Esophagus muscularis mucosa (tissue), 4 donors: Measurements from ENCODE around the gene ABTB2.

Experiments used
- EP300 ChIP-seq: sonication (generic); formaldehyde crosslinking; IDR thresholded peaks from one replicate; pipeline ENCODE4 v1.6.1; 2017; ENCODE audit warnings: antibody characterized with exemption
- POLR2A ChIP-seq: fragments of 450-650 bp; IDR thresholded peaks from one replicate; pipeline ENCODE4 v1.6.1; 2017; ENCODE audit warnings: antibody characterized with exemption, moderate library complexity, mild to moderate bottlenecking, low read depth
- POLR2AphosphoS5 ChIP-seq, 2 donors: sonication (generic); formaldehyde crosslinking; IDR thresholded peaks; one replicate each; pipeline ENCODE4 v1.6.1; 2017; ENCODE audit warnings: antibody characterized with exemption in 2 of 2
- TF ChIP-seq, protein P1 (sequence below), 3 experiments: fragments of 200-600 bp in 2 of 3; fragments of 450-650 bp in 1 of 3; sonication (generic) in 2 of 3; IDR thresholded peaks; one replicate each; pipeline ENCODE4 v1.5.1; 2017 to 2019; ENCODE audit warnings: antibody characterized with exemption in 3 of 3, mild to moderate bottlenecking in 2 of 3, moderate library complexity in 1 of 3

DNA sequence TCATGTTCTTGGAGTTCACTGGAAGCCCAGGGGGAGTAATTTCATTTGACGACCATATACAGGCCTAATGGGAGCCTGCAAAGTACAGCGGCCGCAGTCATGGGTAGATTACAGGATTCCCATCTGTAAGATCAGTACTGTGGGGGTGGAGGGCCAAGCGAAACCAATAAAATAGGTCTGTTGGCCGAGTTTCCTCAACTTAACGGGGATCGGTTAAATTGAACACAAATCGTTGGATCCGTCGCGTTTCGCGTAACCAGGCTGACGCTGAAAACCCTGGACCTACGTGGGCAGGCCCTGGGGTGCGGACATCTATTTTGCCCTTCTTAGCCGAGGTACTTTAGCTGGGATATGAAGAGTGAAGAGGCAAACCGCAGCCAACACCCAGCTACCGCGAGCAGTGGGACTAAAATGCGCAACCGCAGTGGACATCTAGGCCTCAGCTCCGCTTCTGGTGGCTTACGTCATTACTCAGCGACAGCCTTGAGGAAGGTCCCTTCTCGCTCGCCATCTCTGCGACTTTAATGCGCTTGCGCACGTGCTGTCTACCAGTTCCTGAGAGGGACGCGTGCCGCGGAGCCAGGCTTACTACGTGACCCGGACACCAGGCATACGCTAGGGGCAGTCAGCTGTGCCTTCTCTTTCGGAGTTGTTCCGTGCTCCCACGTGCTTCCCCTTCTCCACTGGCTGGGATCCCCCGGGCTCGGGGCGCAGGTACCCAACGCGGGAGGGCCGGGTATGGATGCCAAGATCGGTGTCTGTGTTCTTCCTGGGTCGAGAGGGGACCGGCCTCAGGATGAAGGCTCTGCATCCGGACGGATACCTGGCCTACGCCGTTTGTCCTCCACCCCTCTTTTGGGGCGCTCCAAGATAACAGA lies 252.5 kb downstream of the ABTB2 start, which contains the start of gene NAT10:
- TF ChIP-seq, protein P1, sequence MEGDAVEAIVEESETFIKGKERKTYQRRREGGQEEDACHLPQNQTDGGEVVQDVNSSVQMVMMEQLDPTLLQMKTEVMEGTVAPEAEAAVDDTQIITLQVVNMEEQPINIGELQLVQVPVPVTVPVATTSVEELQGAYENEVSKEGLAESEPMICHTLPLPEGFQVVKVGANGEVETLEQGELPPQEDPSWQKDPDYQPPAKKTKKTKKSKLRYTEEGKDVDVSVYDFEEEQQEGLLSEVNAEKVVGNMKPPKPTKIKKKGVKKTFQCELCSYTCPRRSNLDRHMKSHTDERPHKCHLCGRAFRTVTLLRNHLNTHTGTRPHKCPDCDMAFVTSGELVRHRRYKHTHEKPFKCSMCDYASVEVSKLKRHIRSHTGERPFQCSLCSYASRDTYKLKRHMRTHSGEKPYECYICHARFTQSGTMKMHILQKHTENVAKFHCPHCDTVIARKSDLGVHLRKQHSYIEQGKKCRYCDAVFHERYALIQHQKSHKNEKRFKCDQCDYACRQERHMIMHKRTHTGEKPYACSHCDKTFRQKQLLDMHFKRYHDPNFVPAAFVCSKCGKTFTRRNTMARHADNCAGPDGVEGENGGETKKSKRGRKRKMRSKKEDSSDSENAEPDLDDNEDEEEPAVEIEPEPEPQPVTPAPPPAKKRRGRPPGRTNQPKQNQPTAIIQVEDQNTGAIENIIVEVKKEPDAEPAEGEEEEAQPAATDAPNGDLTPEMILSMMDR (IDR thresholded peaks at IDR 0.05), result peak in 2 of 3 experiments; percentile 18 to 31
- TF ChIP-seq EP300, result peak; percentile 11
- TF ChIP-seq POLR2AphosphoS5 (IDR thresholded peaks at IDR 0.05), result peak; percentile 98 to 99
- TF ChIP-seq POLR2A, result peak; percentile 18
